ENCODE results near the gene MEF2A.
"Not testable (repeated sequence)": the region's sequence is repeated elsewhere in the genome, so short reads cannot be mapped to it uniquely, and the experiment has no call there.

Gene MEF2A

GRCh38 chr15:99732751-99733267, 167.0 kb downstream of the MEF2A start:
- DNase-seq, result no peak

- DNase-seq, result peak; percentile 23
Measured at GRCh38 chr15:99733268-99734039, 167.7 kb downstream of the MEF2A start, which contains the start of gene LYSMD4. LYSMD4 (minus strand) TSS chr15:99733437; CDS start chr15:99731999, 1,438 bp downstream.

DNA sequence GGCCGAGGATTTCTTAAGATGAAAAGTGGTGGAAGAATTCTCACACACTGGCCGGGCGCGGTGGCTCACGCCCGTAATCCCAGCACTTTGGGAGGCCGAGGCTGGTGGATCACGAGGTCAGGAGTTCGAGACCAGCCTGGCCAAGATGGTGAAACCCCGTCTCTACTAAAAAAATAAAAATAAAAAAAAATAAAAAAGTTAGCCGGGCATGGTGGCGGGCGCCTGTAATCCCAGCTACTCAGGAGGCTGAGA, 168.2 kb downstream of the MEF2A start:
- DNase-seq, result not testable (repeated sequence)

DNA sequence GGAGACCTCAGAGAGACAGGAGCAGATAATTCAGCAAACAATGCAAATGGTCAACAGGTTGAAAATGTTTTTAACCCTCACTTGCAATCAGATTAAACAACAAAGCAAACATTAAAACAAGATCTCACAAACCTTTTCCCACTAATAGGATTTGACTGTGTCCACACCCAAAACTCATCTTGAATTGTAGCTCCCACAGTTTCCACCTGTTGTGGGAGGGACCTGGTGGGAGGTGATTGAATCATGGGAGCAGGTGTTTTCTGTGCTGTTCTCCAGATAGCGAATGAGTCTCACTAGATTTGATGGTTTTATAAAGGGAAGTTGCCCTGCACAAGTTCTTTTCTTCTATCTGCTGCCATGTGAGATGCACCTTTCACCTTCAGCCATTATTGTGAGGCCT, 168.8 kb downstream of the MEF2A start:
- no peak for DNase-seq

DNA sequence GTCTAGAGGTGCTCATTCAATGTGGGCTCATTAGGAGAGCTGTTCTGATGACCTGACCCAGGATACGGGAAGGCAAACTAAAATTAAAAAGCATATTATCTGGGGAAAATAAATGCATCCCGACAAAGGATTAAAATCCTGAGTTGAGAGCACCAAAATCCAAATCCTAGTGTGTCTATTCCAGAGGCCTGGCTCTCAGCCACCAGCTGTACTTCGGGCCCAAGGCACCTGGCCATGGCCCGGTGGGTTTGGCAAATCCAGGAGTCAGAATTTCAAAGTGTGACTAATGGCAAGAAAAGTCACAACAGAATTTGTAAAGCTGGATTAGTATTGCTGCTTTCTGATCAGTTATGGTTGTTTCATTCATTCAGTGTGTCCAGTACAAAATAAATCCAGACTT, 170.1 kb downstream of the MEF2A start:
- no peak for DNase-seq

DNA sequence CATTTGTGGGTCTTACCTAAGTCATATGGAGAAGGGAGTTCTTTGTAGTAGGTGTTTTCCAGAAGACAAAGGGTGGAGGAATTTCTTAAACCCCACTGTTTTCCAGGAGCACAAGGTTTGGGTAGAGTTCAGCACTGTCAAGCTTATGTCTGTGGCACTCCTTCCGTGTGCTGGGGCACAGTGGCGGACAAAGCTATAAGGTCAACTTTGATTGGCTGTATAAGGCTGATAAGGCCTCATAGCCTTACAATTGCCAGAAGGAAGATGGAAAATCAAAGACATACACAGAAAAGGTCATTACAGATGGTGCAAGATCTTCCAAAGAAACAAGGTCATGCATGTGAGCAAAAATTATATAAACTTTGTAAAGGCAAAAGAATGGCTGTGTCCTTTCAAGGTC, 170.9 kb downstream of the MEF2A start:
- no peak for DNase-seq

GRCh38 chr15:99738021-99738847, 172.4 kb downstream of the MEF2A start:
- DNase-seq, result no peak

DNA sequence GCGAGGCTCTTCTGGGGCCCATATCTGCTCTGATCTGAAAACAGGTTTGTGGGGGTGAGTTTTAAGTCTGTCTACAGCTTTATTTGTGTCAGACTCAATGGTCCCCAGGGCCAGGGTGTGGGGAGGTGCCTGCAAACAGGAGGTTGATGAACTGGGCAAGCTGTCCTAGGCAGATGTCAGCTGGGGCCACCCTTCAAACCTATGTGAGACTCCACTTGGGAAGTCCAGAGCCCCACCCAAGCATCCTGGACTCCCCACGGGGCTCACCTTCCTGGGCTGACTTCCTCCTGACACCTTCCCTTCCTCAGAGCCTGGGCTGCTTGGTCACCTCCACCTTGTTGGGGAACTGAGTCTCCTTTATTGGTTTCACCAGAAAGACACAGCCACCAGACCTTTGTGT, 176.1 kb downstream of the MEF2A start:
- DNase-seq, result no peak

DNA sequence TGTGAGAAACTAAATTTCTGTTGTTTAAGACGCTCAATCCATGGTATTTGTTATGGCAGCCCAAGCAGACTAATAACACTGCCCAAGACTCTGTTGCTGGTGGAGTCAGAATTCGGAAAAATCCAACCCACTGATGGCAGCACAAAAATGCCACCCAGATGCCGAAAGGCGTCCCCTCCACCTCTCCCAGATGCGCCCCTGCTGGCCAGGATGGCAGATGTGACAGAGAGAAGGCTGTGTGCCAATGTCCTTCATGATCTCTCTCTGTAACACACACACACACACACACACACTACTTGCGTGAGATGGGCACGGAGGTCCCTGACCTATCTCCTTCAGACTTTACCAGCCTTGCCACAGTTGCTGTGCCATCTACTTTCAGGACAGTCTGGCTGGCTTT, 178.4 kb downstream of the MEF2A start:
- DNase-seq, result no peak

- no peak for DNase-seq
Measured at GRCh38 chr15:99745370-99746086, 179.7 kb downstream of the MEF2A start.

DNA sequence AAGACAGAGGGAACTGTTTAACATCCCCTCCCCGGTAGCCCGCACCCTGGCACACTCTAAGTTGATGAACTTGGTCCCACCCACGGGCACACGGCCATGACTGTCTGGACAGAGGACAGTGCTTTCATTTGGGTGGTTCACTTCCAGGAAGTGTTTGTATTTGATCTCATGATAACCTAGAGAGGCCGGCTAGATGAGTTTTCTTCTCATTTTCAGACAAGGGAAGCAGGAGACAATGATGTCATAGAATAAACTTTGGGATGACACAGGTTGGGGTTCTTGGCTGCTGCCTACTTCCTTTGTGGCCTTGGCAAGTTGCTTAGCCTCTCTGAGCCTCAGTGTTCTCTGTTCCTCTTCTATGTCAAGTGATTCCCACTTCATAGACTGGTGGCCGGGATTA, 183.6 kb downstream of the MEF2A start:
- DNase-seq, result no peak

GRCh38 chr15:99750326-99750725, 184.5 kb downstream of the MEF2A start:
- not testable (repeated sequence) for DNase-seq

GRCh38 chr15:99752556-99752955, 186.8 kb downstream of the MEF2A start:
- no peak for DNase-seq

DNA sequence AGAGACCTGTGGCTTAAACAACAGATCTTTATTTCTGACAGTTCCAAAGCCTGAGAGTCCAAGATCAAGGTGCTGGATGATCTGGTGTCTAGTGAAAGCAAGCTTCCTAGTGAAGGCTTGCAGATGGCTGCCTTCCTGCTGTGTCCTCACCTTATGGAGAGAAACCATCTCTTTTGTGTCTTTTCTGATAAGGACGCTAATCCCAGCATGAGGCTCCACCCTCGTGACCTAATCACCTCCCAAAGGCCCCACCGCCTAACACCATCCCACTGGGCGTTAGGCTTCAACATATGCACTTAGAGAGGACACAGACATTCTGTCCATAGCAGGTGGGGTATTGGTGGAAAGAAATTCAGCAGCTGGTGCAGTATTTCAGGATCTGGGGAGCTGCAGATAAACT, 187.3 kb downstream of the MEF2A start:
- DNase-seq, result no peak

DNA sequence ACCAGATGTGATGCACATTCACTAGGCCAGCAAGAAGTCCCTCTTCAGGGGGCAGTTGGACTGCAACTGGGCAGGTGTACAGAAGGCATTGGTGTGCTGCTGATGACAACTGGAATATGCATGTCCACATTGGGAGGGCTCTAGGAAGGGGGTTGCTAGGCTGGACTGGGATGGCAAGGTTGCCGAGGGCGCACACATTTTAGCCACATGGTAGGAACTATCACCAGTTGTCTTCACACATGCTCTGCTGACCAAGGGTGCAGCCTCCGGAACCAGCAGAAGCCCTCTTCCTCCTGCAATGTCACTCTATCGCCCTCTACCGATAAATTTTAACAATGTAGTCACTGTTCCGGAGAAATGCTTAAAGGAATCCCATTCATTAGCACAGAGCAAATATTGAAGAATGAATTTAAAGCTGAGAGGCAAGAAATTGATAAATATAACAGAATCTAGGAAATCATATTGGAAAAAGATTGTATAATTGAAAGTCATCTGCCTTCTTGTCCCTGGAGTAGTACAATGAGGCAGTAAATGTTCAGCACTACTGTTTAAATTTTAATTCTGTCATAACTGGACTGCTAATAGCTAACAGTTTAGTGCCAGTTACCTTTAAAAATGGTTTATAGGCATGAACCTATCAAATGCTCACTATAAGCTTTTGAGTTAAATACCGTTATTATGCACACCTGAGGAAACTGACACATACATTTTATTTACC, 190.1 kb downstream of the MEF2A start:
- no peak for DNase-seq

GRCh38 chr15:99762288-99762687, 196.5 kb downstream of the MEF2A start:
- DNase-seq, result no peak

DNA sequence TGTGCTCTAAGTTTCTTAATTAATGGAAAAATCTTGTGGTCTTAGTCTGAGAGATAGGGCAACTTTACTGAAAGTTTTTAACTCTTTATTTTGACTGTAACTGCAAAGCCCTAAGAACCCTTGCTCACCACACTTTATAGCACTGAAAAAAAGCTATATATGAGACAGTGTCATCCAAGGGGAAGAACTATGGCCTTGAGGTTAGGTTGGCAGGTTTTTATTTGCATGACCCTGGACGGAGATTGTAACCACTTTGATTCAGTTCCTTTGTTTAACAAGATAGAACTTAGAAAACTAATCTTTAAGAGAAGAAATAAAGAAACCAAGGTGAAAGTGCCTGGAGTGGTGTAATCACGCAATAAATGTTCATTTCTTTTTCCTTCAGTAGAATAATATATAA, 198.0 kb downstream of the MEF2A start:
- no peak for DNase-seq

- DNase-seq, result no peak
Measured at GRCh38 chr15:99764522-99764921, 198.7 kb downstream of the MEF2A start.

All from SIG-M5 (cell line).